K562 (cell line): ENCODE data around the gene ARMC12. TPM values are rescaled to one million over a fixed set of nuclear protein-coding genes. Genes with fewer than 3 reads are reported as not detected.
A peak's percentile ranks its signal among the peaks of the same experiment; 100 is the strongest.

Experiments
- ARNT ChIP-seq, 2 experiments: fragments of 450-650 bp; IDR thresholded peaks; 2 replicates each; pipeline ENCODE4 v1.6.1; 2016; ENCODE audit warnings: mild to moderate bottlenecking in 1 of 2
- ATF1 ChIP-seq, 2 experiments: fragments of 450-650 bp in 1 of 2; IDR thresholded peaks; 2 replicates each; pipeline ENCODE4 v1.6.1; 2016; ENCODE audit warnings: missing compliant biosample characterization in 1 of 2, missing genetic modification characterization in 1 of 2
- BHLHE40 ChIP-seq: IDR thresholded peaks from 2 replicates; pipeline ENCODE4 v1.6.1; 2011; ENCODE audit warnings: low read length, improper control_type of control experiment
- DLX4 ChIP-seq: fragments of 250-450 bp; sonication (Bioruptor Pico); IDR thresholded peaks from 2 replicates; pipeline ENCODE4 v1.6.1; 2021; ENCODE audit warnings: mild to moderate bottlenecking
- EGR1 ChIP-seq: fragments of 450-650 bp; conservative IDR thresholded peaks from 2 replicates; pipeline ENCODE4 v1.6.1; 2017; ENCODE audit warnings: mild to moderate bottlenecking
- ERF ChIP-seq: fragments of 450-650 bp; formaldehyde crosslinking; IDR thresholded peaks from 2 replicates; pipeline ENCODE4 v1.4.0; 2020; ENCODE audit warnings: mild to moderate bottlenecking, mixed read lengths
- FOXJ3 ChIP-seq: sonication (generic); formaldehyde crosslinking; IDR thresholded peaks from 2 replicates; pipeline ENCODE4 v1.4.0; 2020; ENCODE audit warnings: mild to moderate bottlenecking, missing genetic modification reagents
- GTF2E2 ChIP-seq: fragments of 200-800 bp; sonication (Bioruptor generic); IDR thresholded peaks from 2 replicates; pipeline ENCODE4 v1.6.1; 2016; ENCODE audit warnings: missing genetic modification characterization, missing compliant biosample characterization
- HMGXB4 ChIP-seq: sonication (generic); formaldehyde crosslinking; IDR thresholded peaks from 2 replicates; pipeline ENCODE4 v1.8.1; 2023; ENCODE audit warnings: mild to moderate bottlenecking, missing genetic modification reagents
- IRF1 ChIP-seq: sonication (generic); formaldehyde crosslinking; IDR thresholded peaks from 2 replicates; pipeline ENCODE4 v1.8.0; 2022; ENCODE audit warnings: missing genetic modification reagents, mild to moderate bottlenecking, borderline replicate concordance
- KDM5B ChIP-seq: fragments of 200-600 bp; sonication (generic); IDR thresholded peaks from 2 replicates; pipeline ENCODE4 v1.6.1; 2012; ENCODE audit warnings: low read depth, mild to moderate bottlenecking, moderate library complexity, low read length, control low read depth, inconsistent platforms; ENCODE audit not compliant: insufficient replicate concordance
- MAZ ChIP-seq, 2 experiments: fragments of 450-650 bp in 1 of 2; sonication (generic) in 1 of 2; formaldehyde crosslinking; IDR thresholded peaks in 1 of 2; conservative IDR thresholded peaks in 1 of 2; 2 replicates each; pipeline versions ENCODE4 v1.4.0 to v1.5.0; 2020; ENCODE audit warnings: mild to moderate bottlenecking in 1 of 2, missing genetic modification reagents in 1 of 2
- MYNN ChIP-seq, 2 experiments: sonication (generic); formaldehyde crosslinking in 1 of 2; IDR thresholded peaks; 2 replicates each; pipeline versions ENCODE4 v1.5.0 to v1.6.1; 2016 to 2020; ENCODE audit warnings: antibody characterized with exemption in 1 of 2, missing genetic modification reagents in 1 of 2
- NKRF ChIP-seq: fragments of 450-650 bp; IDR thresholded peaks from 2 replicates; pipeline ENCODE4 v1.6.1; 2016; ENCODE audit warnings: borderline replicate concordance
- NR2C1 ChIP-seq, 2 experiments: fragments of 450-650 bp; IDR thresholded peaks; 2 replicates each; pipeline ENCODE4 v1.6.1; 2017; ENCODE audit warnings: mild to moderate bottlenecking in 2 of 2, antibody characterized with exemption in 1 of 2, inconsistent platforms in 1 of 2, missing compliant biosample characterization in 1 of 2, missing genetic modification characterization in 1 of 2
- PREB ChIP-seq: sonication (generic); formaldehyde crosslinking; IDR thresholded peaks from 2 replicates; pipeline ENCODE4 v1.8.1; 2023; ENCODE audit warnings: mild to moderate bottlenecking, missing genetic modification reagents
- RAD51 ChIP-seq: fragments of 450-650 bp; IDR thresholded peaks from 2 replicates; pipeline ENCODE4 v1.7.1; 2016; ENCODE audit warnings: low read depth, mild to moderate bottlenecking, borderline replicate concordance
- SNRNP70 ChIP-seq: fragments of 200-400 bp; formaldehyde crosslinking; optimal IDR thresholded peaks from 2 replicates; pipeline ENCODE3; 2017; ENCODE audit warnings: low read depth, low read length
- SP1 ChIP-seq: sonication (generic); formaldehyde crosslinking; IDR thresholded peaks from 2 replicates; pipeline ENCODE4 v1.8.1; 2022; ENCODE audit warnings: mild to moderate bottlenecking, missing genetic modification reagents
- ZNF24 ChIP-seq: fragments of 450-650 bp; IDR thresholded peaks from 2 replicates; pipeline ENCODE4 v1.6.1; 2016
- ZSCAN29 ChIP-seq: fragments of 450-650 bp; IDR thresholded peaks from 2 replicates; pipeline ENCODE4 v1.6.1; 2017
- polyA plus RNA-seq, 8 experiments: library from polyadenylated mRNA; depleted of rRNA in 4 of 8; stranded (reverse) in 5 of 8; unstranded in 3 of 8; fragments of >200 nt; fragmentation: Nextera tagmentation in 2 of 8; fragmentation: Illumina TruSeq in 1 of 8; extraction: Ambion mirVana in 2 of 8; extraction: Trizol in 1 of 8; gene quantifications; 2 replicates each; pipeline versions ENCODE4 v1.2.1 to v1.2.3, GENCODE V29; 2011 to 2014; ENCODE audit warnings: inconsistent platforms in 1 of 8, missing spikeins in 1 of 8
- total RNA-seq, 7 experiments: library from RNA; depleted of rRNA in 6 of 7; stranded (reverse); fragments of >200 nt in 6 of 7; fragmentation: Illumina TruSeq in 2 of 7; extraction: Trizol in 2 of 7; gene quantifications; 2 replicates each; pipeline versions ENCODE4 v1.2.1 to v1.2.3, GENCODE V29; 2011 to 2021; ENCODE audit warnings: low replicate concordance in 1 of 7

Gene ARMC12
- total and polyA plus RNA-seq, 9 of the 15 experiments (the other 6 are each of a cell fraction or from before 2014, with no cell fraction given): 0.09 to 0.58 (median 0.31) TPM; not detected in 3

GRCh38 chr6:35688605-35689322 lies 48.1 kb upstream of the ARMC12 start, which contains the start of gene FKBP5 (continued):
- TF ChIP-seq ERF (CRISPR knock-in tag) (peak; percentile 87), FOXJ3 (no peak), MYNN (IDR thresholded peaks at IDR 0.05) (no peak), MYNN (CRISPR knock-in tag; IDR thresholded peaks at IDR 0.05) (no peak), MAZ (CRISPR knock-in tag; conservative IDR thresholded peaks at IDR 0.05 in 1 of 2, IDR thresholded peaks at IDR 0.05 in 1 of 2) (peak; percentile 47 to 96; a peak in 3 of 4 replicates), SP1 (peak; percentile 86), ZNF24 (no peak), GTF2E2 (tag) (peak; percentile 56; the same call in 1 of the 2 replicates), DLX4 (CRISPR knock-in tag) (no peak), RAD51 (peak; percentile 78), PREB (no peak), HMGXB4 (CRISPR knock-in tag) (0 out of 2 replicates have a peak, but pooled peaks have one; percentile 15), NKRF (peak; percentile 88; the same call in 1 of the 2 replicates), IRF1 (no peak), ZSCAN29 (no peak; the same call in 1 of the 2 replicates), SNRNP70 (no peak), ARNT (IDR thresholded peaks at IDR 0.05) (no peak), EGR1 (peak; percentile 96), BHLHE40 (peak; percentile 45), ATF1 (CRISPR knock-in tag; IDR thresholded peaks at IDR 0.05) (no peak), ATF1 (tag; IDR thresholded peaks at IDR 0.05) (peak; percentile 70), NR2C1 (IDR thresholded peaks at IDR 0.05) (0 out of 2 replicates have a peak, but pooled peaks have one; percentile 38), NR2C1 (tag; IDR thresholded peaks at IDR 0.05) (peak; percentile 70), KDM5B (peak; percentile 68)
